Stimulated activated CD4-positive, alpha-beta T cell treated with anti-CD3 and anti-CD28 coated beads, TNF-alpha, amount 100 ng/mL, for 4 hours (primary cell): ENCODE results near the gene STRIP2.
"Not testable (repeated sequence)": the region's sequence is repeated elsewhere in the genome, so short reads cannot be mapped to it uniquely, and the experiment has no call there.

Experiments used
- DNase-seq, 3 experiments: peaks; one replicate each; pipeline ENCODE4 v3.0.0-alpha.2; 2020; ENCODE audit warnings: low read depth in 3 of 3

The STRIP2 gene

GRCh38 chr7:129494041-129494440 is 59.8 kb downstream of the STRIP2 start:
- DNase-seq = no peak

- DNase-seq = no peak
Observed at GRCh38 chr7:129495987-129496386, 61.8 kb downstream of the STRIP2 start.

- no peak for DNase-seq
Observed at GRCh38 chr7:129496653-129497052, 62.4 kb downstream of the STRIP2 start.

- DNase-seq = no peak
Observed at GRCh38 chr7:129497156-129497555, 62.9 kb downstream of the STRIP2 start.

- no peak for DNase-seq
Observed at GRCh38 chr7:129498021-129498420, 63.8 kb downstream of the STRIP2 start.

- DNase-seq = no peak
Observed at GRCh38 chr7:129499999-129500398, 65.8 kb downstream of the STRIP2 start.

GRCh38 chr7:129501760-129502707 is 67.8 kb downstream of the STRIP2 start, which contains the start of gene SMKR1:
TSS of gene SMKR1 (plus strand) at chr7:129502531. CDS start at chr7:129502825, 294 bp downstream.
- DNase-seq = peak; percentile 81 to 91 (median 88)

- DNase-seq = peak in 1 of 3 experiments; percentile 18
Observed at GRCh38 chr7:129502708-129503685, 68.8 kb downstream of the STRIP2 start.

GRCh38 chr7:129503725-129504124 is 69.5 kb downstream of the STRIP2 start:
- no peak for DNase-seq

GRCh38 chr7:129512192-129512591 is 78.0 kb downstream of the STRIP2 start:
- no peak for DNase-seq

GRCh38 chr7:129513546-129513945 is 79.3 kb downstream of the STRIP2 start:
- no peak for DNase-seq

- DNase-seq = no peak
Observed at GRCh38 chr7:129514683-129515082, 80.5 kb downstream of the STRIP2 start.

- DNase-seq = no peak
Observed at GRCh38 chr7:129515381-129515780, 81.1 kb downstream of the STRIP2 start.

- DNase-seq = no peak
Observed at GRCh38 chr7:129517931-129518330, 83.7 kb downstream of the STRIP2 start.

GRCh38 chr7:129519464-129519863 is 85.2 kb downstream of the STRIP2 start:
- no peak for DNase-seq

GRCh38 chr7:129522088-129522970 is 88.1 kb downstream of the STRIP2 start:
- no peak for DNase-seq

- DNase-seq = no peak
Observed at GRCh38 chr7:129522971-129523340, 88.7 kb downstream of the STRIP2 start.

GRCh38 chr7:129523924-129524323 is 89.7 kb downstream of the STRIP2 start:
- DNase-seq = no peak

- DNase-seq = not testable (repeated sequence)
Observed at GRCh38 chr7:129524405-129524804, 90.2 kb downstream of the STRIP2 start.

GRCh38 chr7:129525225-129525862 is 91.1 kb downstream of the STRIP2 start:
- DNase-seq = no peak

- no peak for DNase-seq
Observed at GRCh38 chr7:129529643-129530042, 95.4 kb downstream of the STRIP2 start.
